ENCODE data around the gene FOXL2.

Gene FOXL2

DNA sequence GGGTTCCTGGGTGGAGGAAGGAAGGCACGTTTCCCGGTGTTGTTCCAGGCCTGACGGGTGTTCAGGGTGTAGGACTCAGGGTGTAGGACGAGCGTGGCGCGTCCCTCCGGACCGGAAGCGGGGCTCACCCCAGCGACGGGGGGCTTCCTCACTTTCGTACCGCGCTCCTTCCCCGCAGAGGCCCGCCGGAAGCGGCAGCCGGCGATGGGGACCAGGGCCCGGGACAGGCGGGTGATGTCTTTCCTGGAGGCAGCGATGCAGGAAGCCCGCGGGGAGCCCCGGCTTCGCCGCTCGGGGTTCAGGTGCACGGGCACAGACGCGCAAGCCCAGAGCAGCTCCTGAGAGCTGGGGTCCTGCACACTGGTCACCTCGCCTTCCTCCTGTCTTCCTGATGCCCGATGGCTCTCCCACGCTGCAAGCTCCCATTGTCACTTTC is 13.5 kb upstream of the FOXL2 start (continued):
- TF ChIP-seq, protein P1, sequence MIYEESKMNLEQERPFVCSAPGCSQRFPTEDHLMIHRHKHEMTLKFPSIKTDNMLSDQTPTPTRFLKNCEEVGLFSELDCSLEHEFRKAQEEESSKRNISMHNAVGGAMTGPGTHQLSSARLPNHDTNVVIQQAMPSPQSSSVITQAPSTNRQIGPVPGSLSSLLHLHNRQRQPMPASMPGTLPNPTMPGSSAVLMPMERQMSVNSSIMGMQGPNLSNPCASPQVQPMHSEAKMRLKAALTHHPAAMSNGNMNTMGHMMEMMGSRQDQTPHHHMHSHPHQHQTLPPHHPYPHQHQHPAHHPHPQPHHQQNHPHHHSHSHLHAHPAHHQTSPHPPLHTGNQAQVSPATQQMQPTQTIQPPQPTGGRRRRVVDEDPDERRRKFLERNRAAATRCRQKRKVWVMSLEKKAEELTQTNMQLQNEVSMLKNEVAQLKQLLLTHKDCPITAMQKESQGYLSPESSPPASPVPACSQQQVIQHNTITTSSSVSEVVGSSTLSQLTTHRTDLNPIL (CRISPR knock-in tag; IDR thresholded peaks at IDR 0.05; ENCODE audit: low read depth) = no peak

DNA sequence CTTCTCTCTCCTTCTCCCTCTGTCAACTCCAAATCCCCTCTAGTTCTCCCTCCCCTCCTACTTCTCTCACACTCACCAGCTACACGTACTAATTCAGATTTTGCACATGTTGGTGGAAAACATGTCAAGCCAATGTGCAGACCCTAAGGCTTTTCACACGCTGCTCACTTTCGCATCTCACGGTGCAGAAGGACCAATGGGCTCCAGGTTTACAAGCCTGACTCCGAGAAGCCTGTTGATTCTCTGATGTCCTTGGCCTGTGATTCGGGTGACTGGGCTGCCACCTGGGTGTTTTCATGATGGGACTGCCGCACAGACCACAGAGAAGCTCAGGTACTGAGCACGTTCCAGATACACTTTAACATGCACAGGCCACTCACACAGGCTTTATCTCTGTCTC is 3.8 kb upstream of the FOXL2 start:
- no peak for ATAC-seq
- no peak for TF ChIP-seq OSR1 (CRISPR knock-in tag; IDR thresholded peaks at IDR 0.05)
- TF ChIP-seq ISL1 (CRISPR knock-in tag; IDR thresholded peaks at IDR 0.05) = no peak
- no peak for TF ChIP-seq CSDC2 (CRISPR knock-in tag; IDR thresholded peaks at IDR 0.05)
- TF ChIP-seq, protein P2, sequence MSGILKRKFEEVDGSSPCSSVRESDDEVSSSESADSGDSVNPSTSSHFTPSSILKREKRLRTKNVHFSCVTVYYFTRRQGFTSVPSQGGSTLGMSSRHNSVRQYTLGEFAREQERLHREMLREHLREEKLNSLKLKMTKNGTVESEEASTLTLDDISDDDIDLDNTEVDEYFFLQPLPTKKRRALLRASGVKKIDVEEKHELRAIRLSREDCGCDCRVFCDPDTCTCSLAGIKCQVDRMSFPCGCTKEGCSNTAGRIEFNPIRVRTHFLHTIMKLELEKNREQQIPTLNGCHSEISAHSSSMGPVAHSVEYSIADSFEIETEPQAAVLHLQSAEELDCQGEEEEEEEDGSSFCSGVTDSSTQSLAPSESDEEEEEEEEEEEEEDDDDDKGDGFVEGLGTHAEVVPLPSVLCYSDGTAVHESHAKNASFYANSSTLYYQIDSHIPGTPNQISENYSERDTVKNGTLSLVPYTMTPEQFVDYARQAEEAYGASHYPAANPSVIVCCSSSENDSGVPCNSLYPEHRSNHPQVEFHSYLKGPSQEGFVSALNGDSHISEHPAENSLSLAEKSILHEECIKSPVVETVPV (CRISPR knock-in tag; IDR thresholded peaks at IDR 0.05) = no peak
- TF ChIP-seq ZNF70 (CRISPR knock-in tag; IDR thresholded peaks at IDR 0.05) = no peak

DNA sequence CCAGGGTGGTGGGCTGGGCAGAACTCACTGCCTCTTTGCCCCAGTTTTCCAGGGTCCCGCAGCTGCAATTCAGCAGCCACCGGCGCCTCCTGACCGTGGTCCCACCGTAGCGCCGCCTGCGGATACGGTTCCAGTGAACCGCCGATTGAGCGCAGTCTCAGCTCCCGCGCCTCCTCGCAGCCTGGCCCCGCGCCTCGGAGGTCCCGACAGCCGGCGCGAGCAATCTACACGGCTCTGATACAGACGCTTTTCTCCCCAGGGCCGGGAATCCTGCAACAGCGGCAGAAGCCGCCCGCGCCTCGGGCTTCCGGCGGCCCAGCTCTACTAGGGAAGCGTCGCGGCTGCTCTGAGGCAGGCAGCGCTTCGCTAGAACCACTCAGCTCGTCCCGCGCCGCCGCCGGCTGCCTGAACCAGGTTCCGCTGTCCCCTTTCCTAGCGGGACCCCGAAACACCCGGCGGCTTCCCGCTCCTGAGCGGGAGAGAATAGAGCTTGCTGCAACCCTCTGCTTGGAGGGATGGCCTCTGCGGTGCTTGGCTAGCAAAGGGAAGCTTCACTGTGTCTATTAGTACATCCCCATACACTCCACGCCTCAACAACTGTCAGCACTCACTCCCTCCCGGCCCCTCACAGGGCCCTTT is 3.2 kb upstream of the FOXL2 start:
- ATAC-seq = peak; percentile 77

DNA sequence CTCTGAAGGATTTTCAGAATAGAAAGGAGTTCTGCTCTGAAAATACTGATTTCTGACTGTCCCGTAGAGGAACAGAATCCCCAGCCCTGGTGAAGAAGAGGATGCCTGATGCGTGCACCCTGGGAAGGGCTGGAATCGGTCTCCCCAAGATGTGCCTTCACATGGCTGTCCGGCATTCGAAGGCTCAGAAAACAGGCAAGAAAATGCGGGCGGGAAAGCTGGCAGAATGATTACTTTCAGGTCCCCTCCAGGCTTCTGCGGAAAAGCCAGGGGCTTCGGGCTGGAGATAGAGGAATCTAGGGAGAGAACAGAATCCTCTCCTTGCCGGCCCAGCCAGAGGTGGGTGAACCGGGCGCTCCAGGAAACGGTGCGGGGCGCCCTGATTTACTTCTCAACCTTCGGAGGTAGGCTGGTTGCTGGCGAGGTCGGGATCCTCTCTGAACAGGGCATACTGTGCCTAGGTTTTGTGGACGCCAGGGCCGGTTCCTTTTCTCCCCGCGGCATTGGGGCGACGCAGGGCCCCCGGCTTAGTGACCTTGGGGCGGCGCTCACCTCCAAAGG is 2.6 kb upstream of the FOXL2 start:
- TF ChIP-seq OSR1 (CRISPR knock-in tag; IDR thresholded peaks at IDR 0.05) = no peak
- no peak for TF ChIP-seq RARB (CRISPR knock-in tag; IDR thresholded peaks at IDR 0.05)
- TF ChIP-seq, protein P3, sequence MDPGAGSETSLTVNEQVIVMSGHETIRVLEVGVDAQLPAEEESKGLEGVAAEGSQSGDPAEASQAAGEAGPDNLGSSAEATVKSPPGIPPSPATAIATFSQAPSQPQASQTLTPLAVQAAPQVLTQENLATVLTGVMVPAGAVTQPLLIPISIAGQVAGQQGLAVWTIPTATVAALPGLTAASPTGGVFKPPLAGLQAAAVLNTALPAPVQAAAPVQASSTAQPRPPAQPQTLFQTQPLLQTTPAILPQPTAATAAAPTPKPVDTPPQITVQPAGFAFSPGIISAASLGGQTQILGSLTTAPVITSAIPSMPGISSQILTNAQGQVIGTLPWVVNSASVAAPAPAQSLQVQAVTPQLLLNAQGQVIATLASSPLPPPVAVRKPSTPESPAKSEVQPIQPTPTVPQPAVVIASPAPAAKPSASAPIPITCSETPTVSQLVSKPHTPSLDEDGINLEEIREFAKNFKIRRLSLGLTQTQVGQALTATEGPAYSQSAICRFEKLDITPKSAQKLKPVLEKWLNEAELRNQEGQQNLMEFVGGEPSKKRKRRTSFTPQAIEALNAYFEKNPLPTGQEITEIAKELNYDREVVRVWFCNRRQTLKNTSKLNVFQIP (CRISPR knock-in tag; IDR thresholded peaks at IDR 0.05; ENCODE audit: borderline replicate concordance, low read depth) = no peak
- TF ChIP-seq, protein P2 (CRISPR knock-in tag; IDR thresholded peaks at IDR 0.05) = no peak
- no peak for TF ChIP-seq ZNF8 (CRISPR knock-in tag; IDR thresholded peaks at IDR 0.05)
- no peak for TF ChIP-seq TCF4 (CRISPR knock-in tag; IDR thresholded peaks at IDR 0.05; ENCODE audit: borderline replicate concordance)
- TF ChIP-seq ZNF565 (CRISPR knock-in tag; conservative IDR thresholded peaks at IDR 0.05; ENCODE audit: low read depth) = no peak
- no peak for TF ChIP-seq ZNF70 (CRISPR knock-in tag; IDR thresholded peaks at IDR 0.05)
- TF ChIP-seq BACH2 (CRISPR knock-in tag; IDR thresholded peaks at IDR 0.05; ENCODE audit: borderline replicate concordance) = no peak

More for the DNA sequence above, 3.2 kb upstream of the FOXL2 start:
- no peak for TF ChIP-seq ZNF70 (CRISPR knock-in tag; IDR thresholded peaks at IDR 0.05)
- TF ChIP-seq ARNTL (CRISPR knock-in tag; IDR thresholded peaks at IDR 0.05; ENCODE audit: borderline replicate concordance, low read depth) = no peak
- TF ChIP-seq TCF4 (CRISPR knock-in tag; IDR thresholded peaks at IDR 0.05; ENCODE audit: borderline replicate concordance) = no peak
- no peak for TF ChIP-seq BACH2 (CRISPR knock-in tag; IDR thresholded peaks at IDR 0.05; ENCODE audit: borderline replicate concordance)
- no peak for TF ChIP-seq ZFP30 (CRISPR knock-in tag; IDR thresholded peaks at IDR 0.05)
- TF ChIP-seq ZFP3 (CRISPR knock-in tag; IDR thresholded peaks at IDR 0.05) = no peak
- TF ChIP-seq ZC3H10 (CRISPR knock-in tag; IDR thresholded peaks at IDR 0.05) = no peak
- TF ChIP-seq, protein P4, sequence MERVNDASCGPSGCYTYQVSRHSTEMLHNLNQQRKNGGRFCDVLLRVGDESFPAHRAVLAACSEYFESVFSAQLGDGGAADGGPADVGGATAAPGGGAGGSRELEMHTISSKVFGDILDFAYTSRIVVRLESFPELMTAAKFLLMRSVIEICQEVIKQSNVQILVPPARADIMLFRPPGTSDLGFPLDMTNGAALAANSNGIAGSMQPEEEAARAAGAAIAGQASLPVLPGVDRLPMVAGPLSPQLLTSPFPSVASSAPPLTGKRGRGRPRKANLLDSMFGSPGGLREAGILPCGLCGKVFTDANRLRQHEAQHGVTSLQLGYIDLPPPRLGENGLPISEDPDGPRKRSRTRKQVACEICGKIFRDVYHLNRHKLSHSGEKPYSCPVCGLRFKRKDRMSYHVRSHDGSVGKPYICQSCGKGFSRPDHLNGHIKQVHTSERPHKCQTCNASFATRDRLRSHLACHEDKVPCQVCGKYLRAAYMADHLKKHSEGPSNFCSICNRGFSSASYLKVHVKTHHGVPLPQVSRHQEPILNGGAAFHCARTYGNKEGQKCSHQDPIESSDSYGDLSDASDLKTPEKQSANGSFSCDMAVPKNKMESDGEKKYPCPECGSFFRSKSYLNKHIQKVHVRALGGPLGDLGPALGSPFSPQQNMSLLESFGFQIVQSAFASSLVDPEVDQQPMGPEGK (CRISPR knock-in tag; IDR thresholded peaks at IDR 0.05; ENCODE audit: borderline replicate concordance) = no peak
- TF ChIP-seq, protein P5, sequence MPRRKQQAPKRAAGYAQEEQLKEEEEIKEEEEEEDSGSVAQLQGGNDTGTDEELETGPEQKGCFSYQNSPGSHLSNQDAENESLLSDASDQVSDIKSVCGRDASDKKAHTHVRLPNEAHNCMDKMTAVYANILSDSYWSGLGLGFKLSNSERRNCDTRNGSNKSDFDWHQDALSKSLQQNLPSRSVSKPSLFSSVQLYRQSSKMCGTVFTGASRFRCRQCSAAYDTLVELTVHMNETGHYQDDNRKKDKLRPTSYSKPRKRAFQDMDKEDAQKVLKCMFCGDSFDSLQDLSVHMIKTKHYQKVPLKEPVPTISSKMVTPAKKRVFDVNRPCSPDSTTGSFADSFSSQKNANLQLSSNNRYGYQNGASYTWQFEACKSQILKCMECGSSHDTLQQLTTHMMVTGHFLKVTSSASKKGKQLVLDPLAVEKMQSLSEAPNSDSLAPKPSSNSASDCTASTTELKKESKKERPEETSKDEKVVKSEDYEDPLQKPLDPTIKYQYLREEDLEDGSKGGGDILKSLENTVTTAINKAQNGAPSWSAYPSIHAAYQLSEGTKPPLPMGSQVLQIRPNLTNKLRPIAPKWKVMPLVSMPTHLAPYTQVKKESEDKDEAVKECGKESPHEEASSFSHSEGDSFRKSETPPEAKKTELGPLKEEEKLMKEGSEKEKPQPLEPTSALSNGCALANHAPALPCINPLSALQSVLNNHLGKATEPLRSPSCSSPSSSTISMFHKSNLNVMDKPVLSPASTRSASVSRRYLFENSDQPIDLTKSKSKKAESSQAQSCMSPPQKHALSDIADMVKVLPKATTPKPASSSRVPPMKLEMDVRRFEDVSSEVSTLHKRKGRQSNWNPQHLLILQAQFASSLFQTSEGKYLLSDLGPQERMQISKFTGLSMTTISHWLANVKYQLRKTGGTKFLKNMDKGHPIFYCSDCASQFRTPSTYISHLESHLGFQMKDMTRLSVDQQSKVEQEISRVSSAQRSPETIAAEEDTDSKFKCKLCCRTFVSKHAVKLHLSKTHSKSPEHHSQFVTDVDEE (CRISPR knock-in tag; IDR thresholded peaks at IDR 0.05) = no peak

More for the DNA sequence above, 2.6 kb upstream of the FOXL2 start:
- ATAC-seq = peak; percentile 11
